GM12878 (cell line): Measurements from ENCODE around the gene EFCAB13. TPM values are rescaled to one million over a fixed set of nuclear protein-coding genes. Genes with fewer than 3 reads are reported as not detected.

Experiments used
- ATAC-seq: fragments of 200-7000 bp; cut with Tn5 transposase; 3 replicates; pipeline ENCODE4 v1.9.1; 2020; ENCODE audit warnings: mild to moderate bottlenecking, moderate library complexity
- BruUV-seq: library from RNA; stranded (reverse); fragments of 400-500 nt; replicated peaks from 2 replicates; lab custom pipeline; 2021; lab: Mats Ljungman, UMichigan
- CTCF ChIA-PET: fragments of 300-600 bp; sonication (Branson Sonifier 250); formaldehyde crosslinking; extraction: SDS; loops from one replicate; lab custom pipeline; 2021; ENCODE audit warnings: inconsistent platforms; lab: Yijun Ruan, JAX
- POLR2A ChIA-PET: fragments of 350-600 bp; formaldehyde crosslinking; extraction: SDS; loops from one replicate; lab custom pipeline; 2021; ENCODE audit warnings: inconsistent platforms; lab: Charles Lee
- RAD21 ChIA-PET: fragments of 300-600 bp; sonication (Branson Sonifier 250); formaldehyde crosslinking; loops from one replicate; lab custom pipeline; 2023; ENCODE audit warnings: antibody characterized with exemption; ENCODE audit not compliant: unreplicated experiment; lab: Charles Lee
- SMC1A ChIA-PET: fragments of 300-600 bp; sonication (Branson Sonifier 250); formaldehyde crosslinking; loops from one replicate; lab custom pipeline; 2023; ENCODE audit not compliant: unreplicated experiment, uncharacterized antibody; lab: Charles Lee
- DNase-seq: peaks from one replicate; pipeline ENCODE4 v3.0.0-alpha.2; 2011; ENCODE audit warnings: low read depth, low spot score
- FAIRE-seq: peaks from 3 replicates; lab custom pipeline; 2011; peaks lifted over from hg19 to GRCh38; lab: Jason Lieb, UNC
- H2AFZ ChIP-seq: 2 replicates; pipeline ENCODE4 v1.6.0; 2011; ENCODE audit warnings: low read depth, low read length, control low read depth; ENCODE audit not compliant: control insufficient read depth
- H3K27ac ChIP-seq: 2 replicates; pipeline ENCODE4 v1.5.1; 2011; ENCODE audit warnings: control low read depth; ENCODE audit not compliant: control insufficient read depth, insufficient read depth
- H3K27me3 ChIP-seq, 2 experiments: replicated peaks in 1 of 2; 2 replicates each; pipeline versions ENCODE4 v1.6.0 to v1.6.1; 2011; ENCODE audit warnings: low read length in 1 of 2; ENCODE audit not compliant: control insufficient read depth in 2 of 2, insufficient read depth in 2 of 2
- H3K36me3 ChIP-seq, 2 experiments: 2 replicates each; pipeline ENCODE4 v1.5.1; 2011; ENCODE audit warnings: low read length in 1 of 2; ENCODE audit not compliant: control insufficient read depth in 2 of 2, insufficient read depth in 2 of 2
- H3K4me1 ChIP-seq: 2 replicates; pipeline ENCODE4 v1.6.1; 2011; ENCODE audit warnings: mild to moderate bottlenecking, low read length, moderate library complexity, mixed read lengths; ENCODE audit not compliant: control insufficient read depth, insufficient read depth
- H3K4me2 ChIP-seq: 2 replicates; pipeline ENCODE4 v1.6.0; 2011; ENCODE audit warnings: control low read depth; ENCODE audit not compliant: control insufficient read depth, insufficient read depth
- H3K4me3 ChIP-seq: fragments of 200-600 bp; sonication (generic); 2 replicates; pipeline ENCODE4 v1.5.1; 2016
- H3K79me2 ChIP-seq: 2 replicates; pipeline ENCODE4 v1.6.0; 2011; ENCODE audit warnings: low read length; ENCODE audit not compliant: control insufficient read depth, insufficient read depth
- H3K9ac ChIP-seq: 2 replicates; pipeline ENCODE4 v1.8.0; 2011; ENCODE audit warnings: low read length, control low read depth, mixed read lengths; ENCODE audit not compliant: control insufficient read depth, insufficient read depth
- H3K9me3 ChIP-seq: replicated peaks from 3 replicates; pipeline ENCODE4 v1.5.1; 2011; ENCODE audit warnings: mild to moderate bottlenecking, low read length; ENCODE audit not compliant: control insufficient read depth, insufficient read depth
- H4K20me1 ChIP-seq: 2 replicates; pipeline ENCODE4 v1.6.0; 2011; ENCODE audit not compliant: control insufficient read depth, insufficient read depth
- BHLHE40 ChIP-seq, 2 experiments: fragments of 450-650 bp in 1 of 2; IDR thresholded peaks; 2 replicates each; pipeline ENCODE4 v1.6.1; 2011 to 2017; ENCODE audit warnings: low read depth in 2 of 2, borderline replicate concordance in 1 of 2, improper control_type of control experiment in 1 of 2, low read length in 1 of 2, mild to moderate bottlenecking in 1 of 2
- EGR1 ChIP-seq, 2 experiments: IDR thresholded peaks; 1 replicate in 1 of 2; 2 replicates in 1 of 2; pipeline ENCODE4 v1.6.1; 2011 to 2012; ENCODE audit warnings: low read depth in 2 of 2, low read length in 2 of 2, borderline replicate concordance in 1 of 2, mild to moderate bottlenecking in 1 of 2, moderate library complexity in 1 of 2
- FOXM1 ChIP-seq: IDR thresholded peaks from 2 replicates; pipeline ENCODE4 v1.6.1; 2012; ENCODE audit warnings: low read depth, mild to moderate bottlenecking, inconsistent platforms, low read length, moderate library complexity
- GABPA ChIP-seq: IDR thresholded peaks from 2 replicates; pipeline ENCODE4 v1.6.1; 2014; ENCODE audit warnings: antibody characterized with exemption, low read depth, mild to moderate bottlenecking, inconsistent platforms
- NBN ChIP-seq: fragments of 450-650 bp; IDR thresholded peaks from 2 replicates; pipeline ENCODE4 v1.6.1; 2016
- NR2C1 ChIP-seq: fragments of 450-650 bp; IDR thresholded peaks from 2 replicates; pipeline ENCODE4 v1.6.1; 2017; ENCODE audit warnings: antibody characterized with exemption, mild to moderate bottlenecking, moderate library complexity
- POU2F2 ChIP-seq: IDR thresholded peaks from 3 replicates; pipeline ENCODE4 v1.6.1; 2011; ENCODE audit warnings: low read depth, mild to moderate bottlenecking, low read length, borderline replicate concordance
- RBBP5 ChIP-seq: fragments of 200-600 bp; sonication (generic); conservative IDR thresholded peaks from 2 replicates; pipeline ENCODE4 v1.6.1; 2016
- ZNF274 ChIP-seq: IDR thresholded peaks from one replicate; pipeline ENCODE4 v1.8.0; 2011; ENCODE audit not compliant: insufficient read length, insufficient read depth
- WGBS: methylation state at CpG from one replicate; pipeline ENCODE4 v1.1.6; 2016; ENCODE audit warnings: low lambda C conversion rate; ENCODE audit not compliant: insufficient replicate concordance, insufficient coverage; ENCODE audit errors: missing lambda C conversion rate; 5-methylcytosine and 5-hydroxymethylcytosine counted together
- in situ Hi-C: fragments of 300-500 bp; cut with MboI; formaldehyde crosslinking; loops from 9 replicates; pipeline ENCODE4 v1.14.3; 2018; ENCODE audit warnings: mixed read lengths
- intact Hi-C: fragments of 100-400 bp; cut with micrococcal nuclease; formaldehyde crosslinking; loops from one replicate; pipeline ENCODE4 v1.14.2; 2022; ENCODE audit not compliant: unreplicated experiment
- polyA plus RNA-seq, 11 experiments: library from polyadenylated mRNA; depleted of rRNA in 4 of 11; unstranded in 6 of 11; stranded (reverse) in 5 of 11; fragments of >200 nt; fragmentation: Nextera tagmentation in 4 of 11; fragmentation: Illumina TruSeq in 1 of 11; extraction: Ambion mirVana in 4 of 11; extraction: Trizol in 1 of 11; gene quantifications; 1 replicate in 1 of 11; 2 replicates in 10 of 11; pipeline versions ENCODE4 v1.2.1 to v1.2.3, GENCODE V29; 2011 to 2016; ENCODE audit warnings: inconsistent platforms in 2 of 11, missing spikeins in 2 of 11, low read depth in 1 of 11
- total RNA-seq, 4 experiments: library from RNA; depleted of rRNA in 3 of 4; stranded (reverse); fragments of >200 nt in 3 of 4; fragmentation: Illumina TruSeq in 1 of 4; extraction: Trizol in 1 of 4; gene quantifications; 2 replicates each; pipeline versions ENCODE4 v1.2.1 to v1.2.3, GENCODE V29; 2013 to 2021
- TF ChIP-seq, protein P1 (sequence below): fragments of 450-650 bp; IDR thresholded peaks from 2 replicates; pipeline ENCODE4 v1.6.1; 2017; ENCODE audit warnings: mild to moderate bottlenecking, low read depth, inconsistent platforms; ENCODE audit not compliant: poor library complexity, severe bottlenecking
- TF ChIP-seq, protein P2 (sequence below): IDR thresholded peaks from 2 replicates; pipeline ENCODE4 v1.6.1; 2011; ENCODE audit warnings: borderline replicate concordance, low read depth, mild to moderate bottlenecking, moderate library complexity, low read length; ENCODE audit not compliant: insufficient read depth, poor library complexity, severe bottlenecking
- TF ChIP-seq, protein P3 (sequence below): IDR thresholded peaks from 2 replicates; pipeline ENCODE4 v1.6.1; 2011; ENCODE audit warnings: borderline replicate concordance, low read depth, mild to moderate bottlenecking, moderate library complexity, mixed read lengths, low read length; ENCODE audit not compliant: insufficient read depth; ENCODE audit errors: extremely low read length
- TF ChIP-seq, protein P4 (sequence below): fragments of 450-650 bp; IDR thresholded peaks from 2 replicates; pipeline ENCODE4 v1.6.1; 2016; ENCODE audit warnings: mild to moderate bottlenecking

EFCAB13 gene
- total and polyA plus RNA-seq, 10 of the 15 experiments (the other 5 are each of a cell fraction or from before 2014, with no cell fraction given) = 0.90 to 8.7 (median 5.0) TPM

DNA sequence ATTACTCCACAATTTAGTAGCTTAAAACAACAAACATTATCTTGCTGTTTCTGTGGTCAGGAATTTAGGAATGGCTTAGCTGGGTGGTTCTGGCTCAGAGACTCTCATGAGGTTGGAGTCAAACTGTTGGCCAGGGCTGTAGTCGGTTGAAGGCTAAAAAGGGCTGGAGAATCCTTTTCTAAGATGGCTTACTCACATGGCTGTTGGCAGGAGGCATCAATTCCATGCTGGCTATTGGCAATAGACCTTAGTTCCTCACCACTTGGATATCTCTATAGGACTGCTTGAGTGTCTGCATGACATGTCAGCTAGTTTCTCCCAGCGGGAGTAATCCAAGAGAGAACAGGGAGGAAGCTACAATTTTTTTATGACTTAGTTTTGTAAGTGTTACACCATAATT, 6.6 kb upstream of the EFCAB13 start:
- Histone ChIP-seq H3K4me3 (no peak overlapping the region), H3K27ac (no peak overlapping the region), H3K27me3 (no peaks in the 10 kb centered on the region), H3K4me2 (no peak overlapping the region), H3K9me3 (peaks cover 1% of the 10 kb centered on the region; the same call in 2 of the 3 replicates), H3K79me2 (no peaks in the 10 kb centered on the region), H3K36me3 (no peaks in the 10 kb centered on the region), H4K20me1 (no peaks in the 10 kb centered on the region), H3K9ac (no peak overlapping the region), H2AFZ (no peak overlapping the region), H3K4me1 (no peaks in the 10 kb centered on the region)
- intact Hi-C loops = loop anchor here (5.0 kb wide), 1 partner anchor 300 kb away; no protein-coding TSS in a partner anchor
- DNase-seq (no peak), FAIRE-seq (no peak), ATAC-seq (no peak)
- TF ChIP-seq, protein P1, sequence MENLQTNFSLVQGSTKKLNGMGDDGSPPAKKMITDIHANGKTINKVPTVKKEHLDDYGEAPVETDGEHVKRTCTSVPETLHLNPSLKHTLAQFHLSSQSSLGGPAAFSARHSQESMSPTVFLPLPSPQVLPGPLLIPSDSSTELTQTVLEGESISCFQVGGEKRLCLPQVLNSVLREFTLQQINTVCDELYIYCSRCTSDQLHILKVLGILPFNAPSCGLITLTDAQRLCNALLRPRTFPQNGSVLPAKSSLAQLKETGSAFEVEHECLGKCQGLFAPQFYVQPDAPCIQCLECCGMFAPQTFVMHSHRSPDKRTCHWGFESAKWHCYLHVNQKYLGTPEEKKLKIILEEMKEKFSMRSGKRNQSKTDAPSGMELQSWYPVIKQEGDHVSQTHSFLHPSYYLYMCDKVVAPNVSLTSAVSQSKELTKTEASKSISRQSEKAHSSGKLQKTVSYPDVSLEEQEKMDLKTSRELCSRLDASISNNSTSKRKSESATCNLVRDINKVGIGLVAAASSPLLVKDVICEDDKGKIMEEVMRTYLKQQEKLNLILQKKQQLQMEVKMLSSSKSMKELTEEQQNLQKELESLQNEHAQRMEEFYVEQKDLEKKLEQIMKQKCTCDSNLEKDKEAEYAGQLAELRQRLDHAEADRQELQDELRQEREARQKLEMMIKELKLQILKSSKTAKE = no peak
- TF ChIP-seq FOXM1 = no peak
- TF ChIP-seq, protein P2, sequence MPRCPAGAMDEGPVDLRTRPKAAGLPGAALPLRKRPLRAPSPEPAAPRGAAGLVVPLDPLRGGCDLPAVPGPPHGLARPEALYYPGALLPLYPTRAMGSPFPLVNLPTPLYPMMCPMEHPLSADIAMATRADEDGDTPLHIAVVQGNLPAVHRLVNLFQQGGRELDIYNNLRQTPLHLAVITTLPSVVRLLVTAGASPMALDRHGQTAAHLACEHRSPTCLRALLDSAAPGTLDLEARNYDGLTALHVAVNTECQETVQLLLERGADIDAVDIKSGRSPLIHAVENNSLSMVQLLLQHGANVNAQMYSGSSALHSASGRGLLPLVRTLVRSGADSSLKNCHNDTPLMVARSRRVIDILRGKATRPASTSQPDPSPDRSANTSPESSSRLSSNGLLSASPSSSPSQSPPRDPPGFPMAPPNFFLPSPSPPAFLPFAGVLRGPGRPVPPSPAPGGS = no peak
- no peak for TF ChIP-seq POU2F2
- no peak for TF ChIP-seq BHLHE40 (IDR thresholded peaks at IDR 0.05; ENCODE audit: borderline replicate concordance in 1 of 2, low read depth in 2 of 2, low read length in 1 of 2)
- TF ChIP-seq RBBP5 = no peak
- TF ChIP-seq NR2C1 = no peak
- TF ChIP-seq EGR1 (IDR thresholded peaks at IDR 0.05; ENCODE audit: borderline replicate concordance in 1 of 2, low read depth in 2 of 2, low read length in 2 of 2) = no peak
- TF ChIP-seq GABPA = no peak
- no peak for TF ChIP-seq ZNF274
- TF ChIP-seq, protein P3, sequence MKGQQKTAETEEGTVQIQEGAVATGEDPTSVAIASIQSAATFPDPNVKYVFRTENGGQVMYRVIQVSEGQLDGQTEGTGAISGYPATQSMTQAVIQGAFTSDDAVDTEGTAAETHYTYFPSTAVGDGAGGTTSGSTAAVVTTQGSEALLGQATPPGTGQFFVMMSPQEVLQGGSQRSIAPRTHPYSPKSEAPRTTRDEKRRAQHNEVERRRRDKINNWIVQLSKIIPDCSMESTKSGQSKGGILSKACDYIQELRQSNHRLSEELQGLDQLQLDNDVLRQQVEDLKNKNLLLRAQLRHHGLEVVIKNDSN = no peak
- TF ChIP-seq, protein P4, sequence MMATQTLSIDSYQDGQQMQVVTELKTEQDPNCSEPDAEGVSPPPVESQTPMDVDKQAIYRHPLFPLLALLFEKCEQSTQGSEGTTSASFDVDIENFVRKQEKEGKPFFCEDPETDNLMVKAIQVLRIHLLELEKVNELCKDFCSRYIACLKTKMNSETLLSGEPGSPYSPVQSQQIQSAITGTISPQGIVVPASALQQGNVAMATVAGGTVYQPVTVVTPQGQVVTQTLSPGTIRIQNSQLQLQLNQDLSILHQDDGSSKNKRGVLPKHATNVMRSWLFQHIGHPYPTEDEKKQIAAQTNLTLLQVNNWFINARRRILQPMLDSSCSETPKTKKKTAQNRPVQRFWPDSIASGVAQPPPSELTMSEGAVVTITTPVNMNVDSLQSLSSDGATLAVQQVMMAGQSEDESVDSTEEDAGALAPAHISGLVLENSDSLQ = no peak
- TF ChIP-seq NBN = no peak
- in situ Hi-C loops = no loop called here
- BruUV-seq = no TSS peak
- POLR2A ChIA-PET = interaction anchor here (0.8 to 4.1 kb wide), 3 partner anchors 29 to 109 kb away, joined by 3 to 32 read pairs (median 13); no protein-coding TSS in a partner anchor
- WGBS = 73% methylated on average over 2 of the region's 2 CpGs
- CTCF ChIA-PET = interaction anchor here (0.7 to 9.3 kb wide), 17 partner anchors 9 to 375 kb away, joined by 3 to 227 read pairs (median 8); no protein-coding TSS in a partner anchor
- RAD21 ChIA-PET = interaction anchor here (0.8 to 6.7 kb wide), 6 partner anchors 16 to 299 kb away, joined by 3 to 158 read pairs (median 4); no protein-coding TSS in a partner anchor
- SMC1A ChIA-PET = interaction anchor here (1.0 to 7.6 kb wide), 12 partner anchors 9 to 299 kb away, joined by 3 to 175 read pairs (median 17); partner anchors contain the start of gene MYL4
